NCI-H524 (cell line): Measurements from ENCODE around the gene HEXIM1.

Source experiments
- DNase-seq, 2 experiments: peaks; one replicate each; lab custom pipeline; 2025; lab: John Stamatoyannopoulos, UW

Gene HEXIM1

DNA sequence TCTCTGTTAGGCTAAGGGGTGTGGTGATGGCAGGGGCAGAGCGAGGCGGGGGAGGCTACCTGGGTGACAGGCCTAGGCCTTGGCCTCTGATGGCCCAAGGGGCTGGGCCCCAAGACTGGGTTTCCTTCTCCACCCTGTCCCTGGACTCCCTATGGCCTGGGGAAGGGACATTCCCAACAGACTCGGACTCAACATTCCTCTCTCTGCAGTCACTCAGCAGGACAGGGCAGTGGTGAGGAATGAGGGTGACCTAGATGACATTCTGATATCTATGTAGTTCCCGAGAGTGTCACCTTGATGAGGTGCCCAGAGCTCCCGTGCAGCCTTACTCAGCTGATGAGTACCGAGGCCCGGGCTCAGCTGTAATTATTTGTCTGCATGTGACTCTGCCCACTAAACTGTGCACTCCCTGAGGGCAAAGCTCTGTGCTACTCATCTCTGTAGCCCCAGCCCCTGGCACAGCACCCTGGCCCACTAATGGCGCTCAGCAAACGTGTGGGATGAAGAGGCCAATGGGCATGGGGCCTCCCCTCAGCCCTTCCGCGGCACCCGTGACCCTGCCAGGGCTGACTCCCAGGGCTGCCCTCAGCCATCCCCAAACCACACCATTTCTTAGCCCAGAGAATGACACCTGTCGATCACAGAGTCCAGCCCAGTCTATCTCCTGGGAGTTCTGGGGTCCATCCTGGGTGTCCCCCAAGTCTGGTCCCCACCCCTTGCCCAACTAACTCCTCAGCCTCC lies 18.2 kb upstream of the HEXIM1 start:
- no peak for DNase-seq

DNA sequence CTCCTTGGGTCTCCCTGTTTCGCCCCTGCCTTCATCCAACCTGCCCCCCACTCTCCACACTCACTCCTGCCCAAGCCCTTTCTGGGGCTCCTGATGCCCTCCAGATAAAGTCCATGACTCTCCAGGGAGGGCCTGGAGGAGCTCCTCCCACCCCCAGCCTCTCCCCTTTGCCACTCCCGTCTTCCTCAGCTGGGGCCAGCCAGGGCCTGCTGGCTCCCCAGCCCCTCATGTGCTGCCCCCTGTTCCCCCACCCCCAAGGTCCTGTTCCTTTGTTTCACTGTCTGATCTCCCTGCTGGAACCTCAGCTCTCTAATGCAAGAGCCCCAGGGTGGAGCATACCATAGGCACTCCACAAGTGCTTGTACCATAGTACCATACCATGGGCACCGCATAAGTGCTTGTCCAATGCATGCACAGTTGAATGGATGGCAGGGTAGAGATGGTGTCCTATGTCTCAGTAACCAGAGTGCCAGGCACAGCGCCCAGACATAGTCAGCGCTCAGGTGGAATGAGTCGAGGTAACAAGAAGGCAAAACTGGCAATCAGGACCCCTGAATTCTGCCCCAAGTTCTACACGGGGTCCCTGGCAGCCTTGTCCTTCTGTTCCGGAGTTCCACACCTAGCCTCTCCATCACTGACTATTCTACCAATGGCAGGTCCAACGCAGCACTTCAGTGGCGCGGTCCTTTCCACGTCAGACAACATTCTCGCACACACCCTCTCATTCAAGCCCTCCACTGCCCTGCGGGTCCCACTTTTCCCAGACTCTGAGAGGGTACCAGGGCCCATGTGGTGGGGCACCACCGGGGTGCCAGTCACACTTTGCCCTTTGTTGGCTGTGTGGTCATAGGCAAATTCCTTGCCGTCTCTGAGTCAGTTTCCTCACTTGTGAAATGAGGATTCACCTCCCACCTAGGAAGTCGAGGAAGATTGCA lies 17.3 kb upstream of the HEXIM1 start:
- DNase-seq: peak in 1 of 2 experiments; percentile 45

DNA sequence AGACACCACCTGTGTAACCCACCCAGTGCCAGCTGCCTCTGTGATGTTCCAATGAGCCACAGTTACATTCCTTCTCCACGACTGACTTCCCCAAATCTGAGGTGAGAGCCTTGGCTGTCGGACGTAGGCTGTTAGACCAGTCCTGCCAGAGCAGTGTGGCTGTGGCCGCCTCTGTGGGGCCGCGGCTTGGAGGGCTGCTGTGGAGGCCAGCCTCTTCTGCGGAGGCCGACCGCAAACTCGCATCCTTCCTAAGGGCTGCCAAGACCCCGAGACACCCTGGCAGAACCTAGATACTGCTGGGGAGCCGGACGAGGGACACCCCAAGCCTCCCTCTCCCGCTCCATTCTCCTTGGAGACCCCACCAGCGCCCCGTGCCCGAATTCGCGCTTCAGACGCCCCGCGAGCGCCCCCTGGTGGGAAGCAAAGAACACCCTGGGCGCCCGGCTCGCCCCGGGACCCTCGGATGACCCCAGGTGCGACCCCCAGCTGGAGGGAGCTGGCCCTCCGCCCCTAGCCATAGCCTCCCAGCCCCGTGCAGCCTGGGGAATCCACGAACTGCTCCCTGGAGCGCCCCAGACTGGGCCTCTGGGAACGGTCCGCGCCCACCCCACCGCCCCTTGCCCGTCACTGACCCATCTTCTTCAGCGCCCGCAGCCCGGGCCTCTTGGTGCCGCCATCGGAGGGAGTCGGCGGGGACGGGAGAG lies 16.5 kb upstream of the HEXIM1 start:
- DNase-seq: peak; percentile 71 to 76

DNA sequence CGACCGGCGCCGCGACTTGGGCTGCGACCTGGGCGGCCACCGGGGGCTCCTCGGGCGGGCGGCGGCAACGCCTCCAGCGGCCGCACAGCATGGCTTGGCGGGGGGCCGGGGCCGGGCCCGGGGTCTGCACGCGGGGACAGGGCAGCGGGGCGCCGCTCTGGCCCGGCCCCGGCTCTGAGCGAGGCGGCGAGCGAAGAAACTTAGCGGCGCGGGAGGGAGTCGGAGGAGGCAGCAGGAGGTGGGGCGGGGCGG lies 16.0 kb upstream of the HEXIM1 start, which contains the start of gene PLCD3:
Gene PLCD3 (minus strand): TSS at position 196 of the 252 bp plus-strand sequence. CDS start 105 bp downstream, at position 91.
- DNase-seq: no peak

DNA sequence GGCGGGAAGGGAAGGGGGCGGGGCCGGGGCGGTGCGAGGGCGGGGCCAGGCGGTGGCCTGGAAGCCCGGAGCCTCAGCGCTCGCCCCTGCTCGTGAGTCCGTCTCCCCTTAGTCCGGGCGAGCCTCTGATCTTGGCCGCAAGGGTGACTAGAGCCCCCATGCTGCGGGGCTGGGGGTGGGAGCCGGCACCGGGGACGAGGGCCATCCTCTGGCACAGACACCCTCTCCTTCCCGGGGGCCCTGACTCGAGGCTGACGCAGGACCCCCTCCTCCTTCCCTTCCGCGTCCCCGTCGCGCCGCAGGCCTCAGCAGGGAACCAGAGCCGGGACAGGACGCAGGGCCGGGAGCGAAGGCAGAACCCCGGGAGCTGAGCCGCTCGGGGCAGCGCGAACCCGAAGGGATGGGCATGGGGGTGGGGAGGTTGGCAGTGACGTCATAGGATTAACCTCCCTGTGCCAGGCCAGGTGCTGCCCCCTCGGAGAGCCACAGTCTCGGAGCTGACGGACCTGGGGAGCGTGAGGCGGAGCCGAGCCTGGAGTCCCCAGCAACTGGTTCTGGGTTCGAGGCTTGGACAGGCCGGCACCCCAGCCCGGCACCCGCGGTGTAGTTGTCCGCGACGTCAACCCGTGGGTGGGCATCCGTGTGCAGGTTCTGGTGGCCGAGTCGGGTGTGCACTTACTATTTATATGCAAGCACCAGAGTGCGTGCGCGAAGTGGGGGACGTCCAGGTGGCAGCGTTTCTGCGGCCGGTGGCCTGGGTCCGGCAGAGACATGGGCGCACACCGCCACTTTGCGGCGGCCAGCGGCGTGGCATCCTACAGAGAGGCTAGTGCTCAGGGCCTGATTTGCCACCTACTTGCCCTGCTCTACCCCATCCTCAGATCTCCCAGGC lies 15.5 kb upstream of the HEXIM1 start:
- peak; percentile 85 to 88 for DNase-seq

DNA sequence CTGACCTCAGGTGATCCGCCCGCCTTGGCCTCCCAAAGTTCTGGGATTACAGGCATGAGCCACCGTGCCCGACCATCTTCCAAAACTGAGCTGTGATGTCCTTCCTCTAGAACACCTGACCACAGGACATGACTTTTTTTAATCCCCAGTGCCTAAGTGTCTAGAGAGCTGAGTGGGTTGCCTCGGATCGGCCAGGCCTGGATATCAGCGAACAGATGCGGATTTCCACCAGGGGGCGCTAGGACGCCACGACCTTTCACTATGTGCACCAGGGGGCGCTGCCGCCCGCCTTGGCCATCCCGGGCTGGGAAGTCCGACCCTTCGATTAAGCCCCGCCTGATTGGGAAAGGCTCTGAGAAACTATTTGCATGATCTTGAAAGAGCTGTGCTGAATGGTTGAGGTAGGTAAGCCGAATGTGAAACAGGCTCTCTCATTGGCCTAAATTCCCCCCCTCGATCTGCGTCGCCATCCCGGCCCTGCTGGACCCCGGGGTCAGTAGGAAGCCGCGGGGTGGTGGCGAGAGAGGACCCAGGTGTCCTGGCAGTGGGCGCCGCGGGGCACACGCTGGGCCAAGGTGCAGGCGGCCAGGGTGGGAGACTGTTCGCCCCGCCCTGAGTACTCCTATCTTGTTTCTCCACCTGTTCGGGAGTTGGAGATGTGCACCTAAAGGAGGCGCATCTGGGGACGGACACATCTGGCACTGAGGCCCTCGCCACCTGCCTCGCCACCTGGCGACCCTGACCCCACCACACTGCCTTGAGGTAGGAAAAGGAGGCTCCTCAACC lies 12.9 kb upstream of the HEXIM1 start, which contains the start of gene ACBD4:
Gene ACBD4 (plus strand): TSS at position 496 of the 786 bp plus-strand sequence. CDS start 458 bp downstream, outside the sequence.
- DNase-seq: peak; percentile 98 to 99

DNA sequence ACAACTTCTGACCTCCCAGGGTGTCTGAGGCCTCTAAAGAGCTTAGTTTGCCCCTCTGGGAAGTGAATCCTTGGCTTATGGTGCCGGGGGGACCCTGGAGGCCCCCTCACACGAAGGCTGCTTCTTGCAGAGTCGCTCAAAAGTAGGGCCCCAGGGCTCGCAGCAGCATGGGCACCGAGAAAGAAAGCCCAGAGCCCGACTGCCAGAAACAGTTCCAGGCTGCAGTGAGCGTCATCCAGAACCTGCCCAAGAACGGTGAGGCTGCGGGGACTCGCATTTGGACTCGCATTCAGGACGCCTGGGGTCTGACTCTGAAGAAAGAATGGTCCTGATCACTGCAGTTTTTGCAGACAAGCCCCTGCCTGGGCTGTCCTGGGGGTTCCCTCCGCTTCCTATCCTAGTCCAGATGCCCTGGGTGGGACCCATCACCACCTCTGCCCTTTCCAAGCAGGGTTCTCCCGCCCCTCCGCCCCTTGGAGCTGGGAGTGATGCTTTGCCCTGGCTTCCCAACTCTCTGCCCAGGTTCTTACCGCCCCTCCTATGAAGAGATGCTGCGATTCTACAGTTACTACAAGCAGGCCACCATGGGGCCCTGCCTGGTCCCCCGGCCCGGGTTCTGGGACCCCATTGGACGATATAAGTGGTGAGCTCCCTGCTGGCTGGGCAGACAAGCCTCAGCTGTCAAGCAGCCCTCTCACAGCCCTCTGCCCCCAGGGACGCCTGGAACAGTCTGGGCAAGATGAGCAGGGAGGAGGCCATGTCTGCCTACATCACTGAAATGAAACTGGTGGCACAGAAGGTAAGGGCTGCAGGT lies 12.1 kb upstream of the HEXIM1 start:
- DNase-seq: peak; percentile 10 to 51

DNA sequence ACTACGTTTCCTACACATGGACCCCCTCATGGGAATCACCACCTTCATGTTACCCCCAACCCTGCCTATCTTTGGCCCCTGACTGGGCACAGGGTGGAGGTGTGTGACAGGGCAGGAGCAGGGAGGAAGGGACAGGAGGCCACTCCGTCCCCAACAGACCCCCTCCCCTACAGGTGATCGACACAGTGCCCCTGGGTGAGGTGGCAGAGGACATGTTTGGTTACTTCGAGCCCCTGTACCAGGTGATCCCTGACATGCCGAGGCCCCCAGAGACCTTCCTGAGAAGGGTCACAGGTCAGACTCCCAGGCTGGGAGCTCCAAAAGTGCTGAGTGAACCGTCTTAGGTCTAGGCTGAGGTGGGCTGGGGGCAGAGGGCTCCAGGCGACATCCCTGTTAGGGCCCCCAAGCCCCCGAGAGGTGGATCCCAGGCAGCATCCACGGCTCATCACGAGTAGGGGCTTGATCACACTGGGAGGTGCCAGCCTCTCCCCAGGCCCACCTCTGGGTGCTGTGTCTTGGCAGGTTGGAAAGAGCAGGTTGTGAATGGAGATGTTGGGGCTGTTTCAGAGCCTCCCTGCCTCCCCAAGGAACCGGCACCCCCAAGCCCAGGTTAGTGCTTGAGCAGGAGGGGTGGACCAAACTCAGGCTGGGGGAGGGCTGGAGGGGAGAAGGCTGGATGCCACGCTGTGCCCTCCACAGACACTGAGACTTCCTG lies 11.3 kb upstream of the HEXIM1 start:
- no peak for DNase-seq

DNA sequence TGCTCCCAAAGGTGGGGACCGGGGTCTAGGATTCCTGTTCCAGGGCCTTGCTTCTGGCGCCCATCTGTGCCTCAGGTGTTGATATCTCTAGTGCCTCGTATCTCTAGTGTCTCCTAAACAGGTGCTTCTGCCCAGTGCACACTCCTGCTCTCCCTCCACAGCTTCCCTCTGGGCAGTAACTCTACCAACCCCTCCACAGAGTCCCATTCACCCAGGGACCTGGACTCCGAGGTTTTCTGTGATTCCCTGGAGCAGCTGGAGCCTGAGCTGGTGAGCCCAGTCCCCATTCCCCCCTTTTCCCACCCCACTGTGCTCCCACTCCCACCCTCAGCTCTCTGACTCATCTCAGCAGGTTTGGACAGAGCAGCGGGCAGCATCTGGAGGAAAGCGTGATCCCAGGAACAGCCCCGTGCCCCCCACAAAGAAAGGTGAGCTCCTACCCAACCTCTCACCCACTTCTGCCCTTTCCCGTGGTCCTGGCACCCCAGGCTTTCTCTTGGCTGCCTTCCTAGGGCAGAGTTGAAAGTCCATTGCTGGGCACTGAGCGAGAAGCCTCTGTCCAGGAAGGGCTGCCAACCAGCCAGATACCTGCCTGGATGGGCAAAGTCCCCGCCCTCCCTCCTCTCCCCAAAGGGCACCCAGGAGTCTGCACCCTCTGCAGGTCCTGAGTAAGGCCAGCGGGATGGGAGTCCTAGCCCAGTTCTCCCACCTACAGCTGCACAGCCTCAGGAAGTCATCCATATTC lies 10.5 kb upstream of the HEXIM1 start:
- DNase-seq: no peak

DNA sequence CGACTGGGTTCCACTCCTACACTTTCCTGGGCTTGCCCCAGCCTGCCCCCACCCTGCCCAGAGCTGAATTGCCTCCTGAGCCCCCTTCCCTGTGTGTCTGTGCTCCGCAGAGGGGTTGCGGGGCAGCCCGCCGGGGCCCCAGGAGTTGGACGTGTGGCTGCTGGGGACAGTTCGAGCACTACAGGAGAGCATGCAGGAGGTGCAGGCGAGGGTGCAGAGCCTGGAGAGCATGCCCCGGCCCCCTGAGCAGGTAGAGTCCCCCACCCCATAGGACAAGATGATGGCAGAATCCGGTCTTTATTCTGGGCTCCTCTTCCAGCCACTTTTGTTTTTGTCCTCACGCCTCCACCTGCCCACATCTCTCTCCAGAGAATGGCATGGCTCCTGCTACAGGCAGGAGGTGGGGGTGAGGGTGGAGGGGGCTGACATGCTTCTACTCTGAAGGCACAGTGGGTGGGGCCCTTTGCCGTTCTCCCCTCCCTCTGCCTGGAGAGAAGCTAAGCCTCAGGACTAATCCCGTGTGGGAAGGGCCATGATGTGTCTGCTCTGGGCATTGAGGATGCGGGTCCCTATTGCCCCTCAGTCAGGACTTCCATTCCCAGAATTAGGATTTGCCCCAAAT lies 9.3 kb upstream of the HEXIM1 start:
- peak; percentile 12 to 46 for DNase-seq

DNA sequence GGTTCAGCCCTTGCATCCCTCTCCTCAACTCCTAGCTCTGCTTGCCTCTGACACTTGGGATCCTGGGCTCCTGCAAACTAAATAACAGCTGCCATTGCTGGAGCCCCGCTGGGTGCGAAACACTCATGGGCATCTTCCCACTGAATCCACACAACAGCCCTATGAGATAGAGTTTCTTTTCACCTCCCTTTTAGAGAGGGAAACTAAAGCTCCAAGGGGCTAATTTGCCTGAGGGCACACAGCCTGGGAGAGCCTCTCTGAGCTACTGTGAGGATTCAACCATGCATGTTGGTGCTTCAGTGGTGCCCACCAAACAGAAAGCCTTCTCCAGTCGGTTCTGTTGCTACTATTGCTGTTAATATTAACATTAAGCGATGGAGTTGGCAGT lies 8.7 kb upstream of the HEXIM1 start:
- DNase-seq: peak in 1 of 2 experiments; percentile 46

DNA sequence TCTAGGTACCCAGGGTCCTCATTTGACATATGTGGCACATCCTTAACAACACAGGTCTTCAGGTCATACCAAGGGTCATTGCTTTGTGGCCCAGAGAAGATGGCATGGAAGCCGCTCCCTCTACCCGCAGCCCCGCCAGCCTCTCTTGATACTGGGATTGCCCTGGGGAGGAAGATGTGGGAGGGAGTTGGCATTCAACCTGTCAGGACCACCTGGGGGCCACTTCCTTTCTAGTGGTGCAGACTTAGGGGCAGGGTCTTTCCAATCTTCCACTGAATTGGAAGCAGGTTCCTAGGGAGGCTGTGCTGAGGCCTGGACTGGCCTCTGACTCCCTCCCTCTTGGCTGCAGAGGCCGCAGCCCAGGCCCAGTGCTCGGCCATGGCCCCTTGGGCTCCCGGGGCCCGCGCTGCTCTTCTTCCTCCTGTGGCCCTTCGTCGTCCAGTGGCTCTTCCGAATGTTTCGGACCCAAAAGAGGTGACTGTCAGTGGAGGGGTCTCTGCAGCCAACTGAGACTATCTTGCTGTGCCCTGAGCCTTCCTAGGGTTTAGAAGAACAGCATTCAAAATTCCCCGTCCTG lies 5.1 kb upstream of the HEXIM1 start:
- DNase-seq: no peak

DNA sequence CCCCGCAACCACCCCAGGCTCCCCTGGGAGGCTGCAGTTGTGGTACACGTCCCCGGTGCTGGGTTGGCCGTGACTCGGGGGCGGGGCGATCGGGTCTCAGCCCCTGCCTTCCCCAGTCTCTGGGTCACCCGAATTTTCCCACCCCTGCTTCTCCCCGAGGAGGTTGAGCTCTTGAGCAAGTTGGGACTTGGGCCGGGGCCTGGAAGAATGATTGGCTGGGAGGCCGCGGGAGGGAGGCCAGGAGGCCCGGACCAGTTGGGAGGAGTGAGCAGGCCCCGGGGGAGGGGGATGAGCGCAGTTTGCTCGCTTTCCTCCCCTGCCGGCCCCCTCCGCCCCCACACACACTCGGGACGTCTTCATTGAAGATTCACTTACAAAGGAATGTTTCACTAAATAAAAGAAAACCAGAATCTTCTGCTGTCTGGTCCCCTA lies 4.5 kb upstream of the HEXIM1 start:
- no peak for DNase-seq

DNA sequence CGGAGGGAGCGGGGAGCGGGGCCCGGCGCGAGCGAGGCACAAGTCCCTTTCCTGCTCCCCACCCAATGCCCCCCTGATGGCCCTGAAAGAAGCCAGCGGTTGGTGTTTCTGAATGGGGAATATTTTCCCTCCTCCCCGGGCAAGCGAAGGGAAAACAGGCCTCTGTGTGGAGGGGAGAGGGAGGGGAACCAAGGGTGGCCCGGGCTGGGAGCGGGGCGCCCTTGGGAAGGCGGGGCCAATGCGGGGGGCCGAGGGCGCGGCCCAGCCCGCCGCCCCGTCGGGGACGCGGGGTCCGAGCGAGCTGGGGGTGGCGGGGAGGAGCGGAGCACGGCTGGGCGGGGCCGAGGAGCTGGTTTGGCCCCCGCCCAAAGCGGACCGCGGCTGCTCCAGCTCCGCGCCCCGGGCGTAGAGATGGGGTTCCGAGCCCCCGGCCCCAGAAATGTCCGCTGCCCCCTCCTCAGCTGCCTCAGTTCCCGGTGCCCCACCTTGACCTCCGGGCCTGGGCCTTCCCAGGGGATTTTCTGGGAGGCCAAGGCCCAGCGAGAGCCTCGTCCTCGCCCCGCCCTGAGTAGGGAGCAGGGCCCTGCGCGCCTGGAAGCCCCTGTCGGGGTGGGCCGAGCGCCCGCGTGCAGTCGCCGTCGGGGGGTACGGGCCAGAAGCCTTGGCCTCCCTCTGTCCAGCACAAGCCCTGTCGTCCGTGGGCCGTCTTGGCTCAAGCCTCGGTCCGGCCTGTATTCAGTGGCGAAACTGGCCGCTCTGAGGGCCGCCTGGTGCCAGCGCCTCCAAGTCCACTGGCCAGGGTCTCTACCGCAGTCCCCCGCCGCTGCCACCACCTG lies 3.9 kb upstream of the HEXIM1 start:
- no peak for DNase-seq

DNA sequence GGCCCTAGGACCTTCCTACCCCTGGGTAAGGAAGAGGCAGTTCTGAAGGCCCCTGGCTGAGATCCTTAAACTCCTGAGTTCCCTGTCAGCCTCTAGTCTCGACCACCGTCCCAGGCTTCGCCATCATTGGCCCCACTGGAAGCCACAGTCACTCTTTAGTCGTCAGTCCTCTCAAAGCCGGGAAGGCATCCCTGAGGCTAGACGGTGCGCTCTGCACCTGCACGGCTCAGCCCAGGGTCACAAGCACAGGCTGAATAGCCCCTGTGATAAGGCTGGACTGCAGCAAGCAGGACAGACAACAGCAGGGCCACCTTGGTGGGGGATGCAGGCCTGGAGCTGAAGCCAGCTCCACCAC lies 3.3 kb upstream of the HEXIM1 start:
- DNase-seq: no peak

DNA sequence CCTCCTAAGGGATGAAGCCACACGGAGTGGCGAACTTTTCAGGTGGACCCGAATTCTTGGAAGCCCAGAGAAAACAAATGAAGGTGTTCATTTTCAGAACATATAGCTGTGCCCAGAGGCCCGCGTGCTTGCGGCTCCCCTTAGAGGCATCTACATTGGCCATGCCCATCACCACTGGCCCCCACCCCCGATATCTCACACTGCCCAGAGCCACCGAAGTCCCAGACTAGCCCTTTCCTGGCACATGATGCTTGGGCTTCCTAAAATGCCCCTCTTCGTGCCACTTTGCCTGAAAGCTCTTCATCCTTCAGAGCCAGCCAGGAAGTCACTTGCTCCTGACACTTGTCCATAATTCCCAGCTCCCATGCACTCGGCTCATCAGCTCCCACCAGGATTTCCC lies 2.1 kb upstream of the HEXIM1 start:
- no peak for DNase-seq

DNA sequence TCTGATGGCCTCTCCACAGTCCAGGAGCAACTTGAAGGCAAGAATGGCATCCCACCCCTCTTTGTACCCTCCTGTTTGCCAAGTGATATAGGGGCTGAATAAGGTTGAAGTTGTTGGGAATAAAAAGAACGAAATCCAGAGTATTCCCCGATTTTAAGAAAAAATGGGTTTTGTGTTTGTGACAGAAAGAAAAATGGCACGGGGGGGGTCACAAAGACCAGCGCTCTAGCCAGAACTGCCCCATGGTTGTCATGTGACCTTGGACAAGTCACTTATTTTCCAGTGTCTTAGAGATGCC lies 1.7 kb upstream of the HEXIM1 start:
- no peak for DNase-seq
